ENCODE measurements around the gene ADAP1.

Gene ADAP1

DNA sequence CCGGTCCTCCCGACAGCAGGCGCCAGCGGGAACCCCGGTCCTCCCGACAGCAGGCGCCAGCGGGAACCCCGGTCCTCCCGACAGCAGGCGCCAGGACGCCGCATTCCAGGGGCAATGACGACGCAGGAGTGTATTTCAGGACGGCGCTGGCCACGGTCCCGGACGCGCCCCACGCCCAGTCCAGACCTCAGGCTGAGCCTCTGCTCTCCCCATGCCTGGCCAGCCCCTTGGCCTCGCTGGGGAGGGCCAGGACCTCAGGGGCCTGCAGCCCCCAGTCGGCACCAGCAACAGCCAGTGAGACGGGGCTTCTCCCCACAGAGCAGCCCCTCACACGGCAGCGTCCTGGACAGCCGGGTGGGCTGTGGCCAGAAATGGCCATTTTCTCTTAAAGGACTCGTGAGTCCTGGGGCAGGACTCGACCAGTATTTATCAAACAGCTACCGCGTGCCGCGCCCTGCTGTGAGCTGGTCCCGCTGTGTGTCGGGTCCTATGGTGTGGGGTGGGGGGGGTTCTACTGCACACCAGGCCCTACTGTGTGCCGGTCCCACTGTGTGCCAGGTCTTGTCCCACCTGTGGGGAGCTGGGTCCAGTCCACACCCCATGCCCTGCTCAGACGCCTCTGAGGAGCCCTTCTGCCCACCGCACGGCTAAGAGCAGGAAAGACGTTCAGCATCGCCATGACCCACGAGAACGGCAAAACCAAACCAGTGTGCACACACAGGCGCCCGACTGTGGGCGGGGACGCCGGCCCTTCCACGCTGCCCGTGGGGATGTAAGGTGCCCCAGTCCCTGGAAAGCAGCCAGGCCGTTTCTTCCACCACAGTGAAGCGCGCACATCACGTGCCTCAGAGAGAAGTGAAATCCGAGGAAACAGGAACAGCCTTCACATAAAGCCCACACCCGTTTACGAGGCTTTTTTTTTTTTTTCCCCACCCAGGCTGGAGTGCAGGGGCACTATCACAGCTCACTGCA lies 44.8 kb downstream of the ADAP1 start:
- DNase-seq (ENCODE audit: low read depth, low spot score), result no peak

DNA sequence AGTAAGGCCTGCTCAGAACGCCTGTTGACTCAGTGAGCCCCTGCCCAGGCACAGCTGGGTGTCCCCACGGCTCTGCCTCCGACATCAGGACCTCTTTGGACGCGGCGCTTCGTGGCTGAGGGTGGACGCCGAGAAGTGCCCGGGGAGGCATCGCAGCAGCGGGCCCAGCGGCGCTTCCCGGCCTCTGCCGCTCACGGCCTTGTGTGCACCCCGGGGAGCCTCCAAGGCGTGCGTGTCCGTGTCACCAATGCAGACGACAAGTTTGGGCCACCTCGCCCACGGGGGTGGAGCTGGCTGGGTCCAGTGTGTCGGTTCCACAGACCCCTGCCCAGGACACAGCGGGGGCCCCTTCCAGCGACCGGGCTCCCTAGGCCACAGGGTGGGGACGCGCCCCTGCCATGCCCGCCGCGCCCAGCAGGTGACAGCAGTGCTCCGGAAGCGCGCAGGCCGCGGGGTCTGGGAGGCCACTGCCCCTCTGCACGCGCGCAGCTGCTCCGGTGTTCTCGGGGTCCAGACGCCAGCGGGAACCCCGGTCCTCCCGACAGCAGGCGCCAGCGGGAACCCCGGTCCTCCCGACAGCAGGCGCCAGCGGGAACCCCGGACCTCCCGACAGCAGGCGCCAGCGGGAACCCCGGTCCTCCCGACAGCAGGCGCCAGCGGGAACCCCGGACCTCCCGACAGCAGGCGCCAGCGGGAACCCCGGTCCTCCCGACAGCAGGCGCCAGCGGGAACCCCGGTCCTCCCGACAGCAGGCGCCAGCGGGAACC lies 45.7 kb downstream of the ADAP1 start:
- peak; percentile 49 for DNase-seq (ENCODE audit: low read depth, low spot score)

- no peak for DNase-seq (ENCODE audit: low read depth, low spot score)
Measured at GRCh38 chr7:908159-908581, 46.3 kb downstream of the ADAP1 start.

DNA sequence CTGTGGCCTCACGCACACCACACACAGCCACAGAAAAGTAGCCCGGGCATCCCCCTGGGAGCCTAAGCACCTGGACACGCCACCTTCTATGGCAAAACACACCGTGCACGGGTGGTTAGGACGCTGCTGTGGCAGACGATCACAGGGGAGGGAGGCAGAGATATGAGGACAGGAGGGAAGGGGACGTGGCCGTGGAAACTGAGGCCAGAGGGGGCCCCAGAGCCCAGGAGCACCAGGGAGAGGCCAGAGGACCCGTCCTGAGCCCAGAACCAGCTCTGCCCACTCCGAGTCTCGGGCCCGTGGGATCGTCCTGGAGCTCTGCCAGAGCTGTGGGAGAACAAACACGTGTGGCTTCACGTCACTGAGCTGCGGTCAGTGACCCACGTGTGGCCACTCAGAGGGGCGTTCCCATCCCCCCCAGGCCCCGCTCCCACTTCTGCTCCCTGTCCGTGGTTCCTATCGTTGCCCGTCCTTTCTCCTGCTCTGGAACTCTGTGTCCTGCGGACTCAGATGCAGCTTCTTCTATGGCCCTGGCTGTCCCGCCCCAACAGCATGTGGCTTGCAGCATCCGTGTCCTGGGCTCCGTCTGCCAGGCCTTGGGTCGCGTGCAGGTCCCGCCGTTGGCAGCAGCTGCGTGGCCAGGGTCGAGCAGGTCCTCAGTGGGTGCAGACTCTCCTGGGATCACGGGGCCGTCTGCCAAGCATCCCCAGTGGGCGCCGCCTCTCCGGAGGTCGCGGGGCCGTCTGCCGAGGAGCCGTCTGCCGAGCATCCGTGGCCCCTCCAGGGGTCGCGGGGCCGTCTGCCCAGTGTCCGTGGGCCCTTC lies 47.1 kb downstream of the ADAP1 start:
- DNase-seq (ENCODE audit: low read depth, low spot score), result no peak

DNA sequence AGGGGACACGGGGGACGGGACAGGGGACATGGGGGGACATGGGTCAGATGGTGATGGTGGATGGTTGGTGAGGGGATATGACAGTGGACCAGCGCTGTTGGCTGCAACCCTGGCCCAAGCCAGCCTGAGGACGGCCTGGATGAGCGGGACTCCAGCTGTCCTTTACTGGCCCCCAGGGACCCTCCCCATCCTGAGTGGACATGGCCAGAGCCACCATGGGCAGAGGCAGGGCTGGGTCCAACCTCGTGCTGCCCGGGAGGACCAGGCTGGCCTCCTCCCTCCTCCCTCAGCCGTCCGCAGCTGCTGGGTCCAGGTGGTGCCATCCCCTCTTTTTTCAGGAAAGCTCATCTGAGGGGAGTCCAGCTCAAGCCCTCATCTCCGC lies 47.7 kb downstream of the ADAP1 start:
- no peak for DNase-seq (ENCODE audit: low read depth, low spot score)

- no peak for DNase-seq (ENCODE audit: low read depth, low spot score)
Measured at GRCh38 chr7:904847-905246, 49.6 kb downstream of the ADAP1 start.

GRCh38 chr7:903921-904755 lies 50.3 kb downstream of the ADAP1 start:
- no peak for DNase-seq (ENCODE audit: low read depth, low spot score)

DNA sequence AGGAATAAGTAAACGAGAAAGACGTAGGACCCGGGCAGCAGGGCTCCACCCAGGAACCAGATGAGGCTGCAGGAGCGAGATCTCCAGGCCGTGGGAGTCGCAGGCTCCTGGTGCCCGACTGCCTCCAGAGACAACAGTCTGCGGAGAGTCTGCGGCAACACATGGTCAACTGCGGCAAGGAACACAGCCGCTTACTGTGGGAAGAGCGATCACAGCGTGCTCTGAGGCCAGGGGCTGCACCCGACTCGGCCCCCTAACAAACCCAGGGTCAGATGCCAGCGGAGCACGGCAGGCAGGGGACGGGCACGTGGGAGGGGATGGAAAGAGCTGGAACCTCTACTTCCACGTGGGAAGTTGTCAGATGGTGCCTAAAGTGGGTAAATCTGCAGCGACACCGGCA lies 51.5 kb downstream of the ADAP1 start:
- DNase-seq (ENCODE audit: low read depth, low spot score), result no peak

- DNase-seq (ENCODE audit: low read depth, low spot score), result no peak
Measured at GRCh38 chr7:901388-902154, 52.9 kb downstream of the ADAP1 start.

- DNase-seq (ENCODE audit: low read depth, low spot score), result no peak
Measured at GRCh38 chr7:901041-901387, 53.5 kb downstream of the ADAP1 start.

- no peak for DNase-seq (ENCODE audit: low read depth, low spot score)
Measured at GRCh38 chr7:900331-901040, 54.0 kb downstream of the ADAP1 start.

- no peak for DNase-seq (ENCODE audit: low read depth, low spot score)
Measured at GRCh38 chr7:899806-900205, 54.7 kb downstream of the ADAP1 start.

DNA sequence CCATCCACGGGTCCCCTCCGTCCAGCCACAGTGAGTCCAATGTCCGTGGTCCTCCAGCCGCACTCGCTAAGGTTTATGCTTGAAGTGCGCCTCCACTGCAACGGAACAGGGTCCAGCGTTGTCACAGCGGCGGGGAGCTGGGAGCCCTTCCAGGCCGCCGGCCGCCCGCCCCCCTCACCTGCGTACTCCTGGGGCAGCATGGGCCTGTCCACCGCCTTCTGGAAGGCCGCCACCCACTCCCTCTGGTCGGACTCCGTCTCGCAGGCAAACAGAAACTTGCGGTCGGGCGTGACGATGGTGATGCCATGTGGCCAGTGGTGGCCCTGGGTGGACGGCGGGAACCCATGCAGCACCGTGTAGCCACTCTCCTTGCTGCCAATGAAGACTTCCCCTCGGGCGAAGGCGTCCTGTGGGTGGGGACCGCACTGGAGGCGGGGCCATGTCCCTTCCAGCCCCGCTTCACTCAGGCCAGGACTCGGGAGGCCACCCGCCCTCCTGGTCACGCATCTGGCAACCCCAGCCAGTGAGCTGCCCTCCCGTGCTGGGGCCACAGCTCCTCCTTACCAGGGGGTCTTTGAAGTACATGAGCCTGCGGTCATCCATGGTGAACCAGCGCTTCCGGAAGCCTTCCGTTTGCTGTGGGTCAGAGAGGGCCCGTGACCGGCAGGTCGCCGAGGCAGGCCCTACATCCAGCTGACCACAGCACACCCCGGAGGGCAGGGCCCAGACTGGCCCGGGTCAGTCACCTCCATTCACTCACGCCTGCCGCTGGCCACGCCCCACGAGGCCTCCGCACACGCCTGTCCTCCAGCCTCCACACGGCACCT lies 55.4 kb downstream of the ADAP1 start:
- no peak for DNase-seq (ENCODE audit: low read depth, low spot score)

- no peak for DNase-seq (ENCODE audit: low read depth, low spot score)
Measured at GRCh38 chr7:898460-898854, 56.0 kb downstream of the ADAP1 start.

GRCh38 chr7:897771-898376 lies 56.6 kb downstream of the ADAP1 start:
- DNase-seq (ENCODE audit: low read depth, low spot score), result no peak

DNA sequence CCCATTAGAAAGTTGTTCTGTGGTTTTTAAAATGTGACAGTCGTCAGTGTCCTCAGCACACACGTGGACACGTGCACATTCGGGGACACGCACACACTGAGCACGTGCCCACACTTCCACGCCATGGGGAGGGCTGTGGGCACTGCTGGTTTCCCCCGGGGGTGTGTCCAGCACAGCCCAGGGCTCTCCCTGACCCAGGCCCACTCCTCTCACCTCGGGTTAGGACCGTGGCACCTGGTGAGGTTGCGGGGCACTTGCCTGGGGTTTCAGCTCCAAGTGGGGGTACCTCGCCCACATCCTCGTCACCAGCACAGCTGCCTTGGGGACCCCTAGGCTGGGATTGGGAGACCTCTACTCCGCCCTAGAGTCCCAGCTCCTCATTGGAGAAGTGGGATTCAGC lies 57.4 kb downstream of the ADAP1 start:
- DNase-seq (ENCODE audit: low read depth, low spot score), result no peak

- no peak for DNase-seq (ENCODE audit: low read depth, low spot score)
Measured at GRCh38 chr7:896346-897075, 58.0 kb downstream of the ADAP1 start.

All from activated naive CD8-positive, alpha-beta T cell treated with anti-CD3 and anti-CD28 coated beads, Interleukin-2, amount 50 U/mL, for 16 hours (primary cell).